ENCODE results near the gene TEKT5. TPM values are rescaled to one million over a fixed set of nuclear protein-coding genes. Genes with fewer than 3 reads are reported as not detected.
"Not testable (repeated sequence)": the region's sequence is repeated elsewhere in the genome, so short reads cannot be mapped to it uniquely, and the experiment has no call there.

The TEKT5 gene
- total RNA-seq = 1.0 TPM

DNA sequence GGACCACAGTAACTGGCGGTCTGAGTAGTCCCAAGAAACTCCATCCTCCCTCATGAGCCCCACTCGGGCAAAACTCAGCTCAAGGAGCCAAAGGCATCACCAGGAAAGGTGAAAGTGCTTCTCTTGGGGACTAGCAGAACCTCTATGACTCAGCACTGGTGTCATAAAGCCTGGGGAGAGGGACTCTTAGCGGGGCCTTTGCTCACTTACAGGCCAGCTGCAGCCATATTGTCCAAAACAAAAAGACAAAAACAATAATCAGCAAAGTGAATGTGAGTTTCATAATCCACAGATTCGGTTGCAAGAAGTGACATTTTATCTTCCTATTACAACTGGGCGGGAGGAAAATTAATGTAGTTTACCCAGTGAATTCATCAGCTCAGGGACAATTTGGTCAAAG, at the start of gene TEKT5:
TEKT5 (minus strand) TSS at position 101 of the 400 bp plus-strand sequence; CDS start at position 44, 57 bp downstream.
- no peak for DNase-seq

DNA sequence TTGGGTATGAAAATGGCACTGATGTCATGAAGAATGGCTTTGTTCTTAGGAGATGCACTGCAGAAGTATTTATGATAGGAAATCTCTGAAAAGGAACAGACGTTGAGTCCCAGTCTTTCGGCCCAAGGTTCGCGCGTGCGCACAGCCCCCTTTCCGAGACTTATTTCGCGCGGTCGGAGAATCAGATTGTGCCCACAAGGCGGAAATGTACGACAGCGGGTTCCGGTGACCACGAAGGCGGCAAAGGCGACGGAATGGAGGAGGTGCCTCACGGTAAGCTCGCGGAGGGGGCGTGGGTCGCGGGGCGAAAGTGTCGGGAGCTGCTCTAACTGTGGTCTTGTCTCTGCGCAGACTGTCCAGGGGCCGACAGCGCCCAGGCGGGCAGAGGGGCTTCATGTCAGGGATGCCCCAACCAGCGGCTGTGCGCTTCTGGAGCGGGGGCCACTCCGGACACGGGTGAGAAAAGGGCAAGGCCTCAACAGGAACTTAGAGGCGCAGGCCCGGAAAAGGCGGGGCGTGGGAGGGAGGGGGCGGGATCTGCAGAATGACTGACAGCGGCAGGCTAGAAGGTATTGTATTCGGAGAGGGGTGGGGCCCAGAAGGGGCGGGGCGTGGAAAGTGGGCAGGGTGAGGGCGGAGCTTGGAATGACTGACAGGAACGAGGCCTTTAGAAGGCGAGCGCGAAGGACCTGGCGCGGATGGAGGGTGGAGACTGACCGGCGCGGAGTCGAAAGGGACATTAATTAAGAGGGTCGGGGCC, 49.1 kb upstream of the TEKT5 start, which contains the start of gene NUBP1:
NUBP1 (plus strand) TSS at position 233 of the 760 bp plus-strand sequence; CDS start at position 255, 22 bp downstream.
- peak; percentile 99 for DNase-seq

DNA sequence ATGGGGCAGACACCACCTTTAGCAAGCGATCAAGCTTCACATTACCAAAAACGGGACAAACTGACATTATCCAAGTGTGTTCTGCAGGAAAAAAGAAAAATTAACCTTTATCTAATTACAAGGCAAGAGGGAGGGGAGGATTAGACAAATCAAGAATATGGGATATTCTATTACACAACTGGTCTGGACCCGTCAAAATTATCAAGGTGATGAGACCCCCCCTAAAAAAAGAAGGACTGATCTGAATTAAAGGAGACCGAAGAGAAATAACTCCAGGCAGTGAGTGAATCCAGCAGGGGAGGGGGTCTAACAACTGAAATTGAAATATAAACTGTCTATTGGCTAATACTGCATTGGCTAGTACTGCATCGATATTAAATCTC, 48.5 kb upstream of the TEKT5 start:
- no peak for DNase-seq

DNA sequence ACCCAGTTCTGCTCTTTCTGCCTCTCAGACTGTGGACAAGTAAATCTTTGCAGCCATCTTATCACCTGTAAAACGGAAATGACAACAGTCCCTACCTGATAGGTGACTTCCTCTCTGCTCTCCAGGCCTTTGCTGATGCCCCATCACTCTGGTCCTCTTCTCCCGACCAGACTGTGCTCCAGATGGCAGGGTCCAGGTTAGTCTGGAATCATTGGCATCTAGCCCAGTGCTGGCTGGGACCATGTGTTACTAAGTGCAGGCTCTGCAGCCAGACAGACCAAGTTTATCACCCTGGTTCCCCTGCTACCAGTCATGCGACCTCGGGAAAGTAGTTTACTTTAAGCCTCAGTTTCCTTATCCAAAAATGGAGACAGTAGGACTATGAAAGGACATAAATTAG, 47.1 kb upstream of the TEKT5 start:
- peak; percentile 43 for DNase-seq

DNA sequence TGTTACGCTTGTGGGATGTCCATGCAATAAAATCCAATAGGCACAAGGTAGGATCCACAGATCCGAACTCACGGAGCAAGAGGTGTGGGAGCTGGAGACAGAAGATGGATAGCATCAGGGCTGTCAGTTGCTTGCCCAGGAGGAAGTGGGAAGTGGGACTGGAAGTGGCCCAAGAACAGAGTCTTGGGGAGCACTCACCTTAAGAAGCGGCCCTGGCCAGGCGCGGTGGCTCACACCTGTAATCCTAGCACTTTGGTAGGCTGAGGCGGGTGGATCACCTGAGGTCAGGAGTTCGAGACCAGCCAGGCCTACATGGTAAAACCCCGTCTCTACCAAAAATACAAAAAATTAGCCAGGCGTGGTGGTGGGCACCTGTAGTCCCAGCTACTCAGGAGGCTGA, 46.5 kb upstream of the TEKT5 start:
- DNase-seq = not testable (repeated sequence)

DNA sequence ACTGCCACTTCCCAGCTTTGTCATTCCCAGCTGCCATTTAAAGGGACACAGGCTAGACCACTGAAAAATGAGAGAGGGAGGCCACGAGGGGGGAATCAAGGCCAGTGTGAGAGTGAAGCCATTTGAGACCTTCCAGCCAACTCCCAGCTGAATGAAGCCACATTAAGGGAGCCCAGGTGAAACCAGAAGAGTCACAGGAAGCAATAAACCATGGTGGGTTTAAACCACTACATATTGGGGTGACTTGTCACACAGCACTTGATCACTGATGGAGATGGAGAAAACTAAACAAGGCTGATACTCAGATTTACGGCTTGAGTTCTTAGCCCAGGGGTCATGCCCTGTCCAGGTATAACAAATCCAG, 46.1 kb upstream of the TEKT5 start:
- DNase-seq = no peak

DNA sequence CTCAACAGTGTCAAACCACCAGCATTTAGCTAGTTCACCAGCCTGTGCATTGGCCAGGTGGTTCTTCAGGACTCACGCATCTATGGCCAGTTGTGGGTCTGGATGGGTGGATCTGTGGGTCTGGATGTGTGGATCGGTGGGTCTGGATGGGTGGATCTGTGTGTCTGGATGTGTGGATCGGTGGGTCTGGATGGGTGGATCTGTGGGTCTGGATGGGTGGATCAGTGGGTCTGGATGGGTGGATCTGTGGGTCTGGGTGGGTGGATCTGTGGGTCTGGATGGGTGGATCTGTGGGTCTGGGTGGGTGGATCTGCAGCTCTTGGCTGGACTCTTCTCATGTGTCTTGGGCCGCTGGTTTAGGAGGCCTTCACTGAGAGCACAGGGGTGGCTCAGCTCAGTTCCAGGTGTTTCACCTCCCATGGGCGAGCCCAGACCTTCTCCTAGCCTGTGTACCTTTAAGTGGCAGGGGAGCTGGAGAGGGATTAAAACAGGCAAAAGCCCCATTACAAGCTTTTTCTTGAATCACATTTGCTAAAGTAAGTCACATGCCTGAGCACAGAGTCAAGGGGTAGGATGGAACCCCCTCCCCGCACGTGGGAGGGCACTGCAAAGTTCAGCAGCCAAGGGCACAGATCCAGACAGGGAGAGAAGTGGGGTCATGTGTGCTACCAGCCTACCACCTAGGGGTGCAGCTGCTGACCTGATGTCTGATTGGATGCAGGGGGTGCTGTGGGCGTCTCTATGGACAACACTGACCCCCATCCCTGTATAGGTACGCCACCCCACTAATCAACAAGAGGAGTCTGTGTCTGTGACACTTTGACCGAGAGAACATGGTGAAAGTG, 45.5 kb upstream of the TEKT5 start:
- no peak for DNase-seq

DNA sequence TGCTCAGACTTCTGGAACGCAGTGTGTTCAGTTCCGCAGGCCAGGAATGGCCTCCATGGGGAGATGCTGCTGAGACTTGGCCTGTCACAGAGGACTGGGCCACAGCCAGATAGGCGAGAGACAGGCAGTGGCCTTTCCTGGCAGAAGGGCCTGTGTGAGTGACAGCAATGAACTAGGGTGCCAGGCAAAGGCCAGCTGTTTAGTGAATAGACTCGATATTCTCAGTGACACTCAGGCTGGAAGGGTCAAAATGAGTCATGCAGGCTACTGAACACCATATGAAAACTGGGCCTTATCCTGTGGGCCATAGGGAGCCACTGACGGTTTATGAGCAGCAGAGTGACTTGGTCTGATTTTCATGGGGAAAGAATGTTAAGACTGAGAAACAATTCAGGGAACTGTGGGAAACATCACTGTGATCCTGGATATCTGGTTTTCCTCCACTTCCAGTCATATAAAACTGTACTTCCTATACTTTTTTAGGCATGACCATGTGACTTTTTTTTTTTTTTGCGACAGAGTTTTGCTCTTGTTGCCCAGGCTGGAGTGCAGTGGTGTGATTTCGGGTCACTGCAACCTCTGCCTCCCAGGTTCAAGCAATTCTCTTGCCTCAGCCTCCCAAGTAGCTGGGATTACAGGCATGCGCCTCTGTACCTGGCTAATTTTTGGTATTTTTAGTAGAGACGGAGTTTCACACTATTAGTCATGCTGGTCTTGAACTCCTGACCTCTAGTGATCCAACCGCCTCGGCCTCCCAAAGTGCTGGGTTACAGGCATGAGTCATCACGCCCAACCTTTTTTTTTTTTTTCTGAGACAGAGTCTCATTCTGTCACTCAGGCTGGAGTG, 43.7 kb upstream of the TEKT5 start:
- DNase-seq = peak; percentile 39

DNA sequence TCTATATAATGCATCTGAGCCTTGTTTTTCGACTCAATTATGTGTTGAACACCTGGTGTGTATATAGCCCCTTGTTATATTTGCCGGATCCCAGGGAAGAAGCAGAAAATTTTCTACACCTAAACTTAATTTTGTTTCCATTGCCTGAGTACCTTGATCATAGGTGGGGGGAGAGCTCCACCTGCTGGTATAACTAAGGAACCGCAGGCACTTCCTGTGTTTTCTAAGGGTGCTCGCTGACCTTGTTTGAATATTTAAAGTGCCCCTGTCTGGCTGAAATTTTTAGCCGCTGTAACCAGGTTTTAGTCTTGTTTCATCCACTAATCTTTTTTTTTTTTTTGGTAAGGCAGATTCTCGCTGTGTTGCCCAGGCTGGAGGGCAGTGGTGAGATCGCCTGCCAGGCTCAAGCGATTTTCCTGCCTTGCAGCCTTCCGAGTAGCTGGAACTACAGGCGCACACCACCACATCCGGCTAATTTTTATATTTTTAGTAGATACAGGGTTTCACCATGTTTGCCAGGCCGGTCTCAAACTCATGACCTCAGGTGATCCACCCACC, 42.4 kb upstream of the TEKT5 start:
- peak; percentile 89 for DNase-seq

DNA sequence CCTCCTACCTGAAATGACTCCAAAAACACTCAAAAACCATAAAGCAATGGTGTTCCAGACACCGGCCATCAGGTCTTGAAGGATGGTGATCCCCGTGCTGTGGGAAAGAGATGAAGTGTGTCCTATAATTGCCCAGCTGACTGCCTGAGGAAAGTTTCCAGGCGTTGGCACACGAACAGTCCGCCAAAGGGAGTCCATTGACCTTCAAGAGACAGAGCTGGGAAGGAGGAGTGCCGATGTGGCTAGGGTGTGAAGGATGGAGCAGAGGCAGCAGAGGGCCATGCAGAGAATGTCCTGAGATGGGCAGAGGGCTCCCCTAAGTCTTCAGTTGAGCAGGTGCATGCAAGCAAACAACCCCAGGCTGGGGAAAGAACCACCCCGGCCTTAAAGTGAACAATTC, 37.1 kb upstream of the TEKT5 start:
- DNase-seq = no peak

DNA sequence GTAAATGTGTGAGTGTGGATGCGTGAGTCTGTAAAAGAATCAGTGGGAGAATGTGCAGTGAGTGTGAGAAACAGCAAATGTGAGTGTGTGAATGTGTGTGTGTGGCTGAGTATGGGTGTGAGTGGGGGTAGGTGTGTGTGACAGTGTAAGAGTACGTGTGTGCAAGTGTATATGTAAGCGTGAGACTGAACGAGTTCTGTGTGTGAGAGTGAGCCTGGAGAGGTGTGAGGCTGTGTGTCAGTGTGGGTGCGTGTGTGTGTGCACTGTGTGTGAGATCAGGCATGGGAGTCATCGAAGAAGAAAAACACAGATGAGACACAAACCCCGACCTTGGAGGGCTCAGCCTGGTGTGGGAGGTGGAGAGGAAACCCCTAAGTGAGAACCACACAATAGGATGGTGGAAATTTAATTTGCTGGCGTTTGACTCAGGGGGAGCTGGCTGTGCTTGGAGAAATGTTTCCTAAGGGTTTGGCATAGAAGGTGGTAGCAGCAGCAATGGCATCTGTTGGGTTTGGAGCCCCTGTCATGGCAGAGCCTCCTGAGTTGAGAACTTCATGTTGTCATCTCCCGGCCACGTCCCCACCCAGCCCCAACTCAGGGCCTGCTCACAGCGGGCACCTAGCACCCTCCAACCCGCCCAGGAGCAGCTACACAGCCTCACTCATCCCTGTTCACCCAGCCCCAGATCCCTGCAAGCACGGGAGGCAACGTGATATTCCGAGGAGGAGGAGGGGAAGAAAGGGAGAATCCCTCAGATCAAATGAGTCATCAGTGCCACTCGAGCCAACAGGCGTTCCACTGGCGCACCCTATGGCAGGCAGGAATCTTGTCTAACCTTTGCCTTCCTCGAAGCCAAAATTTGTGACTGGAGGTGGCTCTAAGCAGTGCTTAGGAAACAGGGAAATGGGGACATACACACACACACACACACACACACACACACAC, 34.6 kb upstream of the TEKT5 start:
- peak; percentile 29 for DNase-seq

DNA sequence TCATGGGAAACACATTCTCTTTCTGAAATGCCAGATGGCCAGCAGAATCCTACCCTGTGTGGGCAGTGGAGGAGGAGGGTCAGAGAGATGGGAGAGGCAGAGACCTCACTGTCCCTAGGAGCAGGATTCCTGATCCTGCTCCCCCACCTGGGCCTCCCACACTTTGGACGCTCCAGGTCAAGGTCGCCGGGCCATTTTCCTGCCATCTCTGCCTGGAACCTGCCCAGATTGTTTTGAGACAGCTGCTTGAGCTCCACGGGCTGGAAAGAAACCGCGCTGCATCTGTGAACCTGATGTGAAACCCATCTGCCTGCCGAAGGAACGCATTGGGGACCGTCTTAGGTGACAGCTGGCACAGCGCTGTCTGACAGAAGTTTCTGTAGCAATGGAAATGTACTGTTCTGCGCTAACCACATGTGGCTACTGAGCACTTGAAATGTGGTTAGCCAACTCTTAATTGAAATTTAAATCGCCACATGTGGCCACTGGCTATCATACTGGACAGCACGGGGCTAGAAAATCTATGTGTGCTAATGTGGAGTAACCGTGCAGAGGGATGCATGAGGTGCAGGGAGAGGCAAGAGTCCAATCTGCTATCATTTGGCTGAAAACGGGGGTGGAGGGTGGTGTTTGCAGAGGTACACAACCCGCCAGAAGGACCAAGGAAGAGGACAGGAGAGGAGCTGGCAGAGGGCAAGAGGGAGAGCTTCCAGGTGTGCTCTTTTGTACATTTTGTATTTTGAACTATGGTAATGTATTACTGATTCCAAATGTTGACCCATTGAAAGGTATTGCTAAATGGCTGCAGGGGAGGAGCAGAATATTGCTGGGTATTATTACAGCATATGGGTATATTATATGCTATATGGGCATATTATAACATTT, 33.5 kb upstream of the TEKT5 start:
- peak; percentile 63 for DNase-seq

DNA sequence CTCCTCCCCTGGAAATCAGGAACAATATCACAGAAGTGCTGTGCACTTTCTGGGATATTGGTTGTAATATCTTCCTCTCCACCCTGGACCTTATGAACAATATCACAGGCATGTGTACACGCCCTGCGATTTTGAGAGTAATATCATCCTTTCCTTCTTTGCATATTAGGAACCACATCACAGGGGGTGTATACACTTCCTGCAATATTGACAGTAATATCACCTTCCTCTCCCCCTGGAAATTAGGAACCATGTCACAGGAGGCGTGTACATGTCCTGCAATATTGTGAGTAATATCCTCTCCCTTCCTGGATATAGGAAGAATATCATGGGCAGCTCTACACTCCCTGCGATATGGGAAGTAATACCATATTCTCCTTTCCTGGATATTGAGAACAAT, 14.2 kb upstream of the TEKT5 start:
- no peak for DNase-seq

DNA sequence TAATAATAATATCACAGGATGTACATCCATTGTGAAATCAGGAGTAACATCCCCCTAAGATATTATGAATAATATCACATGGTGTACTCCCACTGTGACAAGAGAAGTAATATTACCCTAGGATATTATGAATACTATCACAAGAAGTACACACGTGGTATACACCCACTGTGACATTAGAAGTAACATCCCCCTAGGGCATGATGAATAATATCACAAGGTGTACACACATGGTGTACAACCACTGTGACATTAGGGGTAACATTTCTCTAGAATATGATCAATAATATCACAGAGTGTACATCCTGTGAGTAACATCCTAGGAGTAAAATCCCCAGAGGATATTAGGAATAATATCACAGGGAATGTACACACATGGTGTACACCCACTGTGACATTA, 5.0 kb upstream of the TEKT5 start:
- no peak for DNase-seq

DNA sequence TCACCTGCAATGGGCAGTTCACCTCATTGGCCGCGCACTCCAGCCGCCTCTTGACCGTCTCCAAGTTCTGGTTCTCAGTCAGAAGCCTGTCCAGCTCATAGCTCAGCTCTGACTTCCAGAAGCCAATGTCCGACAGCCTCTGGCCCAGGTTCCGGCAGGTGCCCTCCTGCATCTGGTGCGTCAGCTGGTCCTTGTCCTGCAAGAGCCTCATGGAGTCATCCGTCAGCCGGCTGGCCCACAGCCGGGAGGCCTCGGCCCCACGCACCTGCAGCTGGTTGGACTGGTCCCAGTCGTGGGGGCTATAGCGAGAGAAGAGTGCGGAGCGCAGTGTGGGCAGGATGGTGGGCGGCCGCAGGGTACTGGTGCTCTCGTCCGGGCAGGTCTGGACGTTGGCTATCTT, 424 bp downstream of the TEKT5 start:
- DNase-seq = no peak

DNA sequence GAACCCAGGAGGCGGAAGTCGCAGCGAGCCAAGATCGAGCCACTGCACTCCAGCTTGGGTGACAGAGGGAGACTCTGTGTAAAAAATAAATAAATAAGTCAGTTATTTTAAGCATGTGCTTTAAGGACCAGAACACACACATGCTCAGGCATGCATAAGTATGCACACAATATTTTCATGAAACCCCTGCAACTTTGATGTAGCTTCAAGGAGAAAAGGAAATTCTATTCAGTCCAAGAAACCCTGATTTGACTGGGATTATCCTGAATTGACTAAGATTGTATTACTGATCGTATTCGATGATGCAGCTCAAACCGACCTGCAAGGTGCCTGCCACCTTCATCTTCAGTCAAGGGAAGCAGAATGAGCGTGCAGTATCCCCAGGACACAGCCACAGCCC, 841 bp downstream of the TEKT5 start:
- DNase-seq = no peak

DNA sequence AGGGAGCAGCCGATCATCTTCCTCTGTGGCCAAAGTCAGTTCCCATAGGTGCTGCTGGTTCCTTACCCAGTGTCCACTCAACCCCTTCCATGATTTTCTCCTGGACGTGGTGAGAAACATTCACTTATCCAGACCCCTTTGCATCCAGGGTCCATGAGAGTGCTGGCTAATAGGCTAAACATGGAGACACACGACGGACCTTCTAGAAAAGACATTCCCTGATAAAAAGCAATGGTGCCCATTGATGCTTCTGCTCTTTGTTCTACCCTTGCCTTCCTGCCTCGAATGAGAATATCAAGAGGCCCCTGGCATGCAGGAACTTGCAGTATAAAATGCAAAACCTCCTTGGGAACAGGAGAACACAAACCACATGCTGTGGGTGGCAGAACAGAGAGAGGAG, 2.3 kb downstream of the TEKT5 start:
- no peak for DNase-seq

DNA sequence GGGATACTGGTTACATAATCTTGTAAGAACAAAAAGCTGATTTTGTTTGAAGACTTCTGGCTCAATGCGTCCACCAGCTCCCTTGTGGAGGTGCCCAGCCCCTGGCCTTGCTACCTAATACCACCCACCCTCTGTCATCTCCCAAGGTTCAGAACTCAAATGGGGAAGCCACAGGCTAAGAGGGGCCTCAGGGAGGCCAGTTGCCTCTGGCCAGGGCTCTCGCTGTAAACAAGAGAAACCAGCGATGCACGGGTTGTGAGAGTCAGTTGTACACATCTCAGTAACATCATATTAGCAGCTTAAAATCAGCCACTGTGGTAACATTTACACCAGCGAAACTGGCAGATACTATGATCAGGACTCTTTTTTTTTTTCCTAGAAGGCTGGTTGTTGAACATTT, 6.0 kb downstream of the TEKT5 start:
- DNase-seq = no peak

DNA sequence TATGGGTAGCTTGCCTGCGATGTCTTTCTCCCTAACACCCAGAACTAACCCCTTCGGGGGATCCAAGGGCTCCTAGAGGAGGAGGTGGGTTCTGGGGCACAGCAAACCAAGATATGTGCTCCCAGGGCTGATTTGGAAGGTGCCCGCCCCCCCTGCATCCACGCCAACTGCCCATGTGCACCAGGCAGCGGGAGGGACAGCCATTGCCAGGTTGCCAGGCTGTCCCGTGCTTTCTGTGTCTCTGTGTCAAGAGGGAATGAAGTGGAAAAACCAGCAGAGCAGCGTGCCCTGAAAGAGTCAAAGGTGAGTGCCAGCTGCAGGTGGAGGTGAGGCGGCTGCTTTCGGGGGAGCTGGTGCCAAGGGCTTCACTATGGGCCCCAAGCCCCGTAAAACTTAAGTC, 6.4 kb downstream of the TEKT5 start:
- DNase-seq = no peak

DNA sequence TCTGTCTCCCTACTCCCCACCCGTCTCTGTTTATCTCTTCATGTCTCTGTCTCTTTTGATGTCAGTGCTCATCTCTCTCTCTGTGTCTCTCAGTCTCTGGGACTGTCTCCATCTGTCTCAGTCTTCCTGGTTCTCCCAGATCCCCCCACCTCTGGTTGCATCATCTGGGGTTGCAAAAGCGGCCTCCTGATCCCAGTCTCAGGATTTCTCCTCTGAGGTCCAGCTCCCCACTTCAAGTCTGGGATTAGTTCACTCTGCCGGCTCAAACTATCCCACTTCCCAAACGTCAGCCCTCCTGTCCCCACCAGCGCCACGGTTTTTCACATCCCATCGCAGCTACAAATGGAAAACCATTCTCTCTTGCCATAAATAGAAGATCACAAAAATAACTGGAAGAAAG, 9.0 kb downstream of the TEKT5 start:
- no peak for DNase-seq

Data from tongue (tissue), 2 donors.